Sigmoid colon (tissue), 7 donors: ENCODE data around the gene ETHE1. TPM values are rescaled to one million over a fixed set of nuclear protein-coding genes. Genes with fewer than 3 reads are reported as not detected.

Experiments
- DNase-seq: peaks from one replicate; pipeline ENCODE4 v3.0.0-alpha.2; 2019
- H3K27ac ChIP-seq, 4 donors: fragments of 200-600 bp; sonication (generic); one replicate each; pipeline ENCODE4 v1.5.1; 2016 to 2019; ENCODE audit warnings: mild to moderate bottlenecking in 1 of 4
- H3K27me3 ChIP-seq, 3 donors: fragments of 200-600 bp; sonication (generic); one replicate each; pipeline ENCODE4 v1.5.1; 2019; ENCODE audit warnings: mild to moderate bottlenecking in 1 of 3
- H3K36me3 ChIP-seq, 4 donors: fragments of 200-600 bp; sonication (generic); one replicate each; pipeline ENCODE4 v1.5.1; 2016 to 2019
- H3K4me1 ChIP-seq, 4 donors: fragments of 200-600 bp; sonication (generic); one replicate each; pipeline ENCODE4 v1.5.1; 2017 to 2019
- H3K4me3 ChIP-seq, 4 donors: fragments of 200-600 bp; sonication (generic); one replicate each; pipeline ENCODE4 v1.5.1; 2017 to 2019; ENCODE audit warnings: mild to moderate bottlenecking in 2 of 4, moderate library complexity in 1 of 4
- H3K9me3 ChIP-seq, 4 donors: fragments of 200-600 bp in 3 of 4; sonication (generic) in 3 of 4; one replicate each; pipeline versions ENCODE4 v1.5.1 to v1.6.1; 2013 to 2019
- EP300 ChIP-seq, 4 donors: sonication (generic); formaldehyde crosslinking; IDR thresholded peaks; one replicate each; pipeline ENCODE4 v1.6.1; 2017; ENCODE audit warnings: antibody characterized with exemption in 4 of 4
- POLR2A ChIP-seq, 2 donors: fragments of 450-650 bp; IDR thresholded peaks; one replicate each; pipeline ENCODE4 v1.6.1; 2016; ENCODE audit warnings: antibody characterized with exemption in 2 of 2, mild to moderate bottlenecking in 2 of 2, moderate library complexity in 2 of 2
- POLR2AphosphoS5 ChIP-seq, 4 donors: sonication (generic); formaldehyde crosslinking; IDR thresholded peaks; one replicate each; pipeline ENCODE4 v1.6.1; 2017; ENCODE audit warnings: antibody characterized with exemption in 4 of 4
- WGBS, 2 donors: extraction: QIAGEN DNeasy Blood & Tissue Kit; methylation state at CpG; one replicate each; pipeline ENCODE4 v1.1.7; 2013; 5-methylcytosine and 5-hydroxymethylcytosine counted together
- intact Hi-C: fragments of 100-400 bp; cut with DNase I; formaldehyde crosslinking; loops from one replicate; pipeline ENCODE4 v1.15.1; 2023
- polyA plus RNA-seq, 3 donors: library from polyadenylated mRNA; stranded (reverse); fragments of 200-250 nt; gene quantifications; one replicate each; pipeline ENCODE4 v1.2.3, GENCODE V29; 2013
- total RNA-seq, 4 donors: library from RNA; depleted of rRNA; stranded (reverse); fragments of >200 nt; gene quantifications; one replicate each; pipeline ENCODE4 v1.1.0, GENCODE V29; 2016
- TF ChIP-seq, protein P1 (sequence below), 4 experiments: fragments of 450-650 bp in 3 of 4; fragments of 200-600 bp in 1 of 4; IDR thresholded peaks; one replicate each; pipeline ENCODE4 v1.5.1; 2016 to 2019; ENCODE audit warnings: antibody characterized with exemption in 4 of 4, mild to moderate bottlenecking in 3 of 4, moderate library complexity in 2 of 4
- donor health status: healthy with polysubstance abuse.
- donor health status: Bipolar disorder and iron deficiency.
- donor health status: healthy.

ETHE1 gene
- total and polyA plus RNA-seq, 7 donors: 40.7 to 575 (median 57.9) TPM

DNA sequence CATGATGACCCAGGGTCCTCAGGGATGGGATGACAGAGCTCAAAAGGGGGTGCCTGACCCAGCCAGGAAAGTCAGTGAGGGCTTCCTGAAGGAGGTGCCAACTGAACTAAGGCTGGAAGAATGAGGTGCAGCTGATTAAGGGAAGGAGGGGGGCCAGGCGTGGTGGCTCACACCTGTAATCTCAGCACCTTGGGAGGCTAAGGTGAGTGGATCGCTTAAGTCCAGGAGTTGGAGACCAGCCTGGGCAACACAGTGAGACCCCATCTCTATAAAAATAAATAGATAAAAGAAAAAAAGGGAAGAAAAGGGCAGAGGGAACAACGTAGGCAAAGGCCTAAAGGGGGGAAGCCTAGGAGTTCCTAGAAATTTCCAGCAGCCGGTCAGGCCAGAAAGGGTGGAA is 52.5 kb downstream of the ETHE1 start:
- no peak for TF ChIP-seq POLR2A (IDR thresholded peaks at IDR 0.05)
- TF ChIP-seq, protein P1, sequence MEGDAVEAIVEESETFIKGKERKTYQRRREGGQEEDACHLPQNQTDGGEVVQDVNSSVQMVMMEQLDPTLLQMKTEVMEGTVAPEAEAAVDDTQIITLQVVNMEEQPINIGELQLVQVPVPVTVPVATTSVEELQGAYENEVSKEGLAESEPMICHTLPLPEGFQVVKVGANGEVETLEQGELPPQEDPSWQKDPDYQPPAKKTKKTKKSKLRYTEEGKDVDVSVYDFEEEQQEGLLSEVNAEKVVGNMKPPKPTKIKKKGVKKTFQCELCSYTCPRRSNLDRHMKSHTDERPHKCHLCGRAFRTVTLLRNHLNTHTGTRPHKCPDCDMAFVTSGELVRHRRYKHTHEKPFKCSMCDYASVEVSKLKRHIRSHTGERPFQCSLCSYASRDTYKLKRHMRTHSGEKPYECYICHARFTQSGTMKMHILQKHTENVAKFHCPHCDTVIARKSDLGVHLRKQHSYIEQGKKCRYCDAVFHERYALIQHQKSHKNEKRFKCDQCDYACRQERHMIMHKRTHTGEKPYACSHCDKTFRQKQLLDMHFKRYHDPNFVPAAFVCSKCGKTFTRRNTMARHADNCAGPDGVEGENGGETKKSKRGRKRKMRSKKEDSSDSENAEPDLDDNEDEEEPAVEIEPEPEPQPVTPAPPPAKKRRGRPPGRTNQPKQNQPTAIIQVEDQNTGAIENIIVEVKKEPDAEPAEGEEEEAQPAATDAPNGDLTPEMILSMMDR (IDR thresholded peaks at IDR 0.05): no peak
- TF ChIP-seq POLR2AphosphoS5 (IDR thresholded peaks at IDR 0.05): no peak
- no peak for TF ChIP-seq EP300 (IDR thresholded peaks at IDR 0.05)
- 70 to 80% methylated on average over 4 of the region's 4 CpGs for WGBS, 2 donors
- peak overlapping the region; percentile 75 to 80 (median 78) for H3K27ac ChIP-seq
- DNase-seq: no peak
- no peaks in the 10 kb centered on the region for H3K36me3 ChIP-seq
- H3K4me1 ChIP-seq: peaks cover 0 to 10% (median 8%) of the 10 kb centered on the region in 4 donors
- H3K27me3 ChIP-seq: no peaks in the 10 kb centered on the region
- H3K4me3 ChIP-seq: peak overlapping the region in 3 of 4 donors; percentile 35 to 50 (median 46)
- intact Hi-C loops: loop anchor here (1.0 kb wide), 1 partner anchor 10 kb away; no protein-coding TSS in a partner anchor
- H3K9me3 ChIP-seq: no peaks in the 10 kb centered on the region

DNA sequence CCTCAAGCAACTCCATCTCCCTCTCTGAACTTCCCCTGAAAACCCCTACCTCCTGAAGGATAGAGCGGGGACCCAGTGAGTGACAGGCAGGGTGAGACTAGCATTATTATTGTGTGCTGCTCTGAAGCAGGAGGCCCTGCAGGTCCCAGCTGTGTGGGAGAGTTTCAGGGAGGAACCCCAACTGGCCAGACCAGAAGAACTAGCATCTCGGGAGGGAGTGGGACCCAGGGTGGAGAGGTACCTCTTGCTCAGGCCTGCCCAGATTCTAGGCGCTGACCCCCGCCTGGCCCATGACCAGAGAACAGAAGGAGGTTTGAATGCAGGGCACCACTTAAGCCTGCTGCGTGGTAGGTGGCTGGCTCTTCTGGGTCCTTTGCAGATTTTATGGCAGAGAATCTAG is 55.9 kb downstream of the ETHE1 start:
- Histone ChIP-seq H3K27me3 (no peaks in the 10 kb centered on the region), H3K4me1 (peaks cover 0 to 10% (median 8%) of the 10 kb centered on the region in 4 donors), H3K9me3 (no peaks in the 10 kb centered on the region), H3K27ac (no peak overlapping the region), H3K36me3 (no peaks in the 10 kb centered on the region), H3K4me3 (no peak overlapping the region)
- TF ChIP-seq POLR2A (IDR thresholded peaks at IDR 0.05) (no peak), EP300 (IDR thresholded peaks at IDR 0.05) (no peak), POLR2AphosphoS5 (IDR thresholded peaks at IDR 0.05) (no peak)
- TF ChIP-seq, protein P1 (IDR thresholded peaks at IDR 0.05): no peak
- DNase-seq: no peak
- 85 to 89% methylated on average over 5 of the region's 5 CpGs for WGBS, 2 donors
- intact Hi-C loops: no loop called here

DNA sequence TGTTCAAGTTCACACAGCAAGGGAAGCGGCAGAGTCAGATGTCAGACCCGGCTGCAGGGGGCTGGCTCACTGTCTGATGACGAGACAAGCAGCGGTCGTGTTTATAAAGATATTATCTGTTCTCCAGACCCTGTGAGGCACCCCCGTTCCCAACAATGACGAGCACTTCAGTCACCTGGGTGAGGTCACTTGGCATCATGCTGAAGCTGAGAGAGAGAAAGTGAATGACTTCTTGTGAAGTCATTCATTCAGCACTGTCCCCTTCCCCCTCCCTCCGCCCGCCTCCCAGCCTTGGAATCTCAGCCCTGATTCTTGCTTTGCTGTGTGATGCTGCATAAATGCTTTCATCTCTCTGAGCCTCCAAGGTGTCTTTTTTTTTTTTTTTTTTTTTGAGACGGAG is 56.7 kb downstream of the ETHE1 start:
- Histone ChIP-seq H3K27me3 (no peaks in the 10 kb centered on the region), H3K9me3 (no peaks in the 10 kb centered on the region), H3K27ac (no peak overlapping the region), H3K4me1 (peaks cover 0 to 14% (median 6%) of the 10 kb centered on the region in 4 donors), H3K4me3 (no peak overlapping the region), H3K36me3 (no peaks in the 10 kb centered on the region)
- 79 to 83% methylated on average over 10 of the region's 10 CpGs for WGBS, 2 donors
- intact Hi-C loops: no loop called here
- TF ChIP-seq, protein P1 (IDR thresholded peaks at IDR 0.05): no peak
- TF ChIP-seq EP300 (IDR thresholded peaks at IDR 0.05) (no peak), POLR2A (IDR thresholded peaks at IDR 0.05) (no peak), POLR2AphosphoS5 (IDR thresholded peaks at IDR 0.05) (no peak)
- no peak for DNase-seq

DNA sequence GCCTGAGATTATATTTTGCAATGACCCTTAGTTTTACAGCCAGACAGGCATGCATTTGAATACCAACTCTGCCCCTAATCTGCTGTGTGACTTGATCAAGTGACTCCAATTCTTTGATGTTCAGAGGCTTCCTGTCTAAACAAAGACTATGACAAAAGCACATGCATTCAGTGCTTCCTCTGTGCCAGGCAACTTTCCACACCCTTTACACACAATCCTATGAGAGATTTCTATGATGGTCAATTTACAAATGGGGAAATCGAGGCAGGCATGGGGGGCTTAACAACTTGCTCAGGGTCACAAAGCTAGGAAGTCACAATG is 57.9 kb downstream of the ETHE1 start:
- Histone ChIP-seq H3K36me3 (no peaks in the 10 kb centered on the region), H3K4me3 (no peak overlapping the region), H3K4me1 (peaks cover 0 to 12% (median 6%) of the 10 kb centered on the region in 4 donors), H3K27me3 (no peaks in the 10 kb centered on the region), H3K9me3 (no peaks in the 10 kb centered on the region), H3K27ac (no peak overlapping the region)
- TF ChIP-seq EP300 (IDR thresholded peaks at IDR 0.05): no peak
- TF ChIP-seq, protein P1 (IDR thresholded peaks at IDR 0.05): no peak
- TF ChIP-seq POLR2AphosphoS5 (IDR thresholded peaks at IDR 0.05): no peak
- DNase-seq: no peak
- WGBS, 2 donors: 38 to 67% methylated on average over 1 of the region's 1 CpG
- intact Hi-C loops: no loop called here
